OCI-LY7 (cell line): ENCODE results near the gene SLC9A6. TPM values are rescaled to one million over a fixed set of nuclear protein-coding genes. Genes with fewer than 3 reads are reported as not detected.

Source experiments
- BruUV-seq: library from RNA; stranded (reverse); fragments of 400-500 nt; replicated peaks from 2 replicates; lab custom pipeline; 2021; lab: Mats Ljungman, UMichigan
- CTCF ChIA-PET: fragments of 300-600 bp; sonication (Branson Sonifier 250); formaldehyde crosslinking; loops from one replicate; lab custom pipeline; 2022; ENCODE audit warnings: antibody characterized with exemption; ENCODE audit not compliant: unreplicated experiment; lab: Charles Lee
- POLR2A ChIA-PET: fragments of 300-600 bp; sonication (Branson Sonifier 250); formaldehyde crosslinking; loops from one replicate; lab custom pipeline; 2022; ENCODE audit warnings: antibody characterized with exemption; lab: Charles Lee
- DNase-seq: peaks from one replicate; pipeline ENCODE4 v3.0.0-alpha.2; 2015; ENCODE audit warnings: low spot score
- H2AFZ ChIP-seq: fragments of 200-600 bp; sonication (generic), shearing (Covaris generic); 2 replicates; pipeline ENCODE4 v1.6.1; 2014; ENCODE audit warnings: mild to moderate bottlenecking, antibody characterized with exemption, low read length, moderate library complexity
- H3K27ac ChIP-seq: fragments of 200-600 bp; sonication (generic); 2 replicates; pipeline ENCODE4 v1.5.1; 2014; ENCODE audit warnings: mixed run types, low read depth, mild to moderate bottlenecking, moderate library complexity, low read length, inconsistent platforms; ENCODE audit not compliant: poor library complexity, severe bottlenecking
- H3K36me3 ChIP-seq: fragments of 200-600 bp; sonication (generic); 2 replicates; pipeline ENCODE4 v1.6.1; 2014; ENCODE audit warnings: mild to moderate bottlenecking, antibody characterized with exemption, low read length, moderate library complexity, mixed read lengths; ENCODE audit not compliant: insufficient read depth
- H3K4me1 ChIP-seq: fragments of 200-600 bp; sonication (generic); 2 replicates; pipeline ENCODE4 v1.5.1; 2014; ENCODE audit warnings: mild to moderate bottlenecking, low read length; ENCODE audit not compliant: insufficient read depth, poor library complexity, severe bottlenecking
- H3K4me2 ChIP-seq: fragments of 200-600 bp; sonication (generic); 2 replicates; pipeline ENCODE4 v1.6.1; 2014; ENCODE audit warnings: mild to moderate bottlenecking, low read length
- H3K4me3 ChIP-seq: fragments of 200-600 bp; sonication (generic); 2 replicates; pipeline ENCODE4 v1.5.1; 2014; ENCODE audit warnings: mild to moderate bottlenecking, low read depth, low read length; ENCODE audit not compliant: poor library complexity, severe bottlenecking
- H3K79me2 ChIP-seq: fragments of 200-600 bp; sonication (generic); 2 replicates; pipeline ENCODE4 v1.6.1; 2016; ENCODE audit warnings: low read depth, mild to moderate bottlenecking, low read length, moderate library complexity, mixed read lengths; ENCODE audit not compliant: insufficient read depth
- H3K9me2 ChIP-seq: fragments of 200-600 bp; sonication (generic); 2 replicates; pipeline ENCODE4 v1.6.1; 2016; ENCODE audit warnings: mild to moderate bottlenecking, low read length, mixed read lengths; ENCODE audit not compliant: insufficient read depth
- H3K9me3 ChIP-seq: fragments of 200-600 bp; sonication (generic); 2 replicates; pipeline ENCODE4 v1.6.1; 2014; ENCODE audit warnings: mild to moderate bottlenecking, mixed run types, low read length, mixed read lengths
- H4K20me1 ChIP-seq: fragments of 200-600 bp; sonication (generic); 2 replicates; pipeline ENCODE4 v1.6.1; 2014; ENCODE audit warnings: mild to moderate bottlenecking, antibody characterized with exemption, low read length, moderate library complexity, mixed read lengths; ENCODE audit not compliant: insufficient read depth
- CTCF ChIP-seq: fragments of 200-600 bp; sonication (generic); conservative IDR thresholded peaks from 2 replicates; pipeline ENCODE4 v1.5.1; 2014; ENCODE audit warnings: mild to moderate bottlenecking, antibody characterized with exemption, low read length, moderate library complexity, mixed read lengths
- EZH2phosphoT487 ChIP-seq: fragments of 200-600 bp; sonication (generic); IDR thresholded peaks from 2 replicates; pipeline ENCODE4 v1.6.1; 2018; ENCODE audit warnings: low read depth, borderline replicate concordance, mild to moderate bottlenecking, mixed run types, antibody characterized with exemption, low read length, moderate library complexity, mixed read lengths
- intact Hi-C: fragments of 100-400 bp; cut with micrococcal nuclease; formaldehyde crosslinking; loops from one replicate; pipeline ENCODE4 v1.10.0; 2022; ENCODE audit not compliant: unreplicated experiment
- total RNA-seq, 2 experiments: library from RNA; depleted of rRNA in 1 of 2; stranded (reverse); fragments of >200 nt in 1 of 2; shearing (Covaris generic) in 1 of 2; gene quantifications; 2 replicates each; pipeline ENCODE4 v1.2.3, GENCODE V29; 2014 to 2022

Gene SLC9A6
- total RNA-seq, 2 experiments from 2014 or later = 7.7 to 12.6 TPM

- POLR2A ChIA-PET = no interaction called here
- H3K4me2 ChIP-seq = no peak overlapping the region
- H3K4me1 ChIP-seq = peaks cover 15% of the 10 kb centered on the region
- BruUV-seq = no TSS peak
- H3K9me2 ChIP-seq = no peaks in the 10 kb centered on the region
- H3K79me2 ChIP-seq = peaks cover 4% of the 10 kb centered on the region; the same call in 1 of the 2 replicates
- H3K9me3 ChIP-seq = no peaks in the 10 kb centered on the region
- intact Hi-C loops = no loop called here
- H4K20me1 ChIP-seq = no peaks in the 10 kb centered on the region
- no peak overlapping the region for H3K27ac ChIP-seq
- DNase-seq = no peak
- TF ChIP-seq CTCF (no peak), EZH2phosphoT487 (no peak)
- CTCF ChIA-PET = no interaction called here
- H3K4me3 ChIP-seq = no peak overlapping the region
- H2AFZ ChIP-seq = no peak overlapping the region
- H3K36me3 ChIP-seq = no peaks in the 10 kb centered on the region
These were observed 4.2 kb upstream of the SLC9A6 start for GRCh38 chrX:135981010-135981409.

GRCh38 chrX:135981668-135982067 is 3.6 kb upstream of the SLC9A6 start:
- no peak overlapping the region for H3K4me3 ChIP-seq
- no peaks in the 10 kb centered on the region for H4K20me1 ChIP-seq
- H3K27ac ChIP-seq = no peak overlapping the region
- intact Hi-C loops = no loop called here
- peaks cover 10% of the 10 kb centered on the region; the same call in 1 of the 2 replicates for H3K79me2 ChIP-seq
- BruUV-seq = no TSS peak
- DNase-seq = no peak
- H3K4me2 ChIP-seq = no peak overlapping the region
- no peaks in the 10 kb centered on the region for H3K36me3 ChIP-seq
- H3K9me2 ChIP-seq = no peaks in the 10 kb centered on the region
- H3K4me1 ChIP-seq = peaks cover 15% of the 10 kb centered on the region
- no peak overlapping the region; the same call in 1 of the 2 replicates for H2AFZ ChIP-seq
- ChIA-PET CTCF (no interaction called here), POLR2A (no interaction called here)
- H3K9me3 ChIP-seq = no peaks in the 10 kb centered on the region
- no peak for TF ChIP-seq CTCF
- no peak for TF ChIP-seq EZH2phosphoT487

- Histone ChIP-seq H3K4me3 (no peak overlapping the region), H3K4me2 (no peak overlapping the region), H3K79me2 (peaks cover 16% of the 10 kb centered on the region; the same call in 1 of the 2 replicates), H2AFZ (peak overlapping the region; percentile 96; the same call in 1 of the 2 replicates), H3K9me3 (no peaks in the 10 kb centered on the region), H4K20me1 (no peaks in the 10 kb centered on the region), H3K36me3 (no peaks in the 10 kb centered on the region), H3K4me1 (peaks cover 18% of the 10 kb centered on the region), H3K27ac (no peak overlapping the region), H3K9me2 (no peaks in the 10 kb centered on the region)
- TF ChIP-seq EZH2phosphoT487 = no peak
- no peak for TF ChIP-seq CTCF
- BruUV-seq = no TSS peak
- no peak for DNase-seq
- intact Hi-C loops = no loop called here
- CTCF ChIA-PET = no interaction called here
- POLR2A ChIA-PET = no interaction called here
These were observed 2.4 kb upstream of the SLC9A6 start for GRCh38 chrX:135982860-135983259.
